Gastroesophageal sphincter (tissue), 3 donors: ENCODE results near the gene MYEF2.

Experiments
- CTCF ChIP-seq, 4 experiments: fragments of 200-600 bp in 2 of 4; fragments of 450-650 bp in 2 of 4; sonication (generic) in 1 of 4; IDR thresholded peaks; one replicate each; pipeline ENCODE4 v1.5.1; 2017 to 2019; ENCODE audit warnings: antibody characterized with exemption in 4 of 4, mild to moderate bottlenecking in 2 of 4, moderate library complexity in 2 of 4
- EP300 ChIP-seq: sonication (generic); formaldehyde crosslinking; IDR thresholded peaks from one replicate; pipeline ENCODE4 v1.6.1; 2017; ENCODE audit warnings: antibody characterized with exemption, mild to moderate bottlenecking
- POLR2A ChIP-seq, 2 donors: fragments of 450-650 bp; IDR thresholded peaks; one replicate each; pipeline ENCODE4 v1.6.1; 2017; ENCODE audit warnings: antibody characterized with exemption in 2 of 2, mild to moderate bottlenecking in 2 of 2, moderate library complexity in 1 of 2
- POLR2AphosphoS5 ChIP-seq: sonication (generic); formaldehyde crosslinking; IDR thresholded peaks from one replicate; pipeline ENCODE4 v1.6.1; 2017; ENCODE audit warnings: antibody characterized with exemption

DNA sequence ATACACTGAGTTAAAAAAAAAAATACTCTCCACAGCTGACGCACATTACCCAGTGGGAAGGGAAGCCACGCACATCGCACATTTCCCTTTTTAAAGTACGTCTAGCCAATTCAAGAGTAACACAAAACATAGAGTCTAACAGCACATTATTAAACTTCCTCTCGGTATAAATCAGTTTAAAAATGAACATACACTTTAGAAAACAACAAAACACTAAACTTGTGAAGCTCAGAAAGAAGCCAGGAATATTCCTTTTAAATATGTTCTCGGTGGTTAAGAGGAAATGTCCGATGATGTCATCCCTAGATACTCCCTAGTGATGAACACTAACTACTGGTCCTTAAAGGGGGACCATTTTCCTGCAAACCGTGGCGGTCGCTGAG lies 721 bp downstream of the MYEF2 start:
- TF ChIP-seq POLR2A (IDR thresholded peaks at IDR 0.05) (no peak), CTCF (IDR thresholded peaks at IDR 0.05) (no peak), POLR2AphosphoS5 (peak; percentile 7), EP300 (no peak)
